Measurements from ENCODE around the gene ADD3.
A peak's percentile ranks its signal among the peaks of the same experiment; 100 is the strongest.

Gene ADD3

DNA sequence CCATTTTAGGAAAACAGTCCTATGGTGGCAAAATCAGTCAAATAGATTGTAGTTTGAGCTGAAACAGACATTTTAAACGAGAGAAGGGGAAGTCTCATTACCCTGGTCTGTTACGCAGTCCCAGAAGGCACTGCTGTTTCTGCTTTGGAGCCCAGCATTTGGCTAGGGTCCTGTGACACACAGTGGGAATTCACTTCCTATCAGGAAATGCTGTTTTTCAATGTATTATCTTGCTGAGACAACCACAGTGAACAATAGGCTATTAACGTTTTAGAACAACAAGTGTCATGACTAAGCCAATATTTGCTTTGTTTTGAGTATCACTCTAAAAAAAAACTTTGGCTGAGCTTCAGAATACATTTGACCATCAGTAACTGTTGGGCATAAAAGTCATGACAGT is 74.1 kb downstream of the ADD3 start (continued):
- TF ChIP-seq, protein P1, sequence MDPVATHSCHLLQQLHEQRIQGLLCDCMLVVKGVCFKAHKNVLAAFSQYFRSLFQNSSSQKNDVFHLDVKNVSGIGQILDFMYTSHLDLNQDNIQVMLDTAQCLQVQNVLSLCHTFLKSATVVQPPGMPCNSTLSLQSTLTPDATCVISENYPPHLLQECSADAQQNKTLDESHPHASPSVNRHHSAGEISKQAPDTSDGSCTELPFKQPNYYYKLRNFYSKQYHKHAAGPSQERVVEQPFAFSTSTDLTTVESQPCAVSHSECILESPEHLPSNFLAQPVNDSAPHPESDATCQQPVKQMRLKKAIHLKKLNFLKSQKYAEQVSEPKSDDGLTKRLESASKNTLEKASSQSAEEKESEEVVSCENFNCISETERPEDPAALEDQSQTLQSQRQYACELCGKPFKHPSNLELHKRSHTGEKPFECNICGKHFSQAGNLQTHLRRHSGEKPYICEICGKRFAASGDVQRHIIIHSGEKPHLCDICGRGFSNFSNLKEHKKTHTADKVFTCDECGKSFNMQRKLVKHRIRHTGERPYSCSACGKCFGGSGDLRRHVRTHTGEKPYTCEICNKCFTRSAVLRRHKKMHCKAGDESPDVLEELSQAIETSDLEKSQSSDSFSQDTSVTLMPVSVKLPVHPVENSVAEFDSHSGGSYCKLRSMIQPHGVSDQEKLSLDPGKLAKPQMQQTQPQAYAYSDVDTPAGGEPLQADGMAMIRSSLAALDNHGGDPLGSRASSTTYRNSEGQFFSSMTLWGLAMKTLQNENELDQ (tag by site-specific recombination; IDR thresholded peaks at IDR 0.05; ENCODE audit: low read depth), result no peak
- TF ChIP-seq ZBTB17 (tag by site-specific recombination; IDR thresholded peaks at IDR 0.05) (no peak), ZNF292 (tag by site-specific recombination; IDR thresholded peaks at IDR 0.05; ENCODE audit: borderline replicate concordance, low read depth) (no peak), ZNF626 (tag by site-specific recombination; IDR thresholded peaks at IDR 0.05) (no peak), ZNF311 (tag by site-specific recombination; IDR thresholded peaks at IDR 0.05; ENCODE audit: borderline replicate concordance) (no peak), ZNF37A (tag by site-specific recombination; IDR thresholded peaks at IDR 0.05) (no peak), ZNF48 (tag by site-specific recombination; IDR thresholded peaks at IDR 0.05) (no peak), ZNF658 (tag by site-specific recombination; IDR thresholded peaks at IDR 0.05) (no peak), ZNF843 (tag by site-specific recombination; IDR thresholded peaks at IDR 0.05) (no peak), ZNF354C (tag by site-specific recombination; IDR thresholded peaks at IDR 0.05; ENCODE audit: borderline replicate concordance, low read depth) (no peak), ZNF621 (tag by site-specific recombination; IDR thresholded peaks at IDR 0.05) (no peak), HOXC10 (CRISPR knock-in tag; IDR thresholded peaks at IDR 0.05) (no peak), FEZF1 (tag by site-specific recombination; IDR thresholded peaks at IDR 0.05) (peak; percentile 52; the same call in 1 of the 2 replicates), ZNF624 (tag by site-specific recombination; IDR thresholded peaks at IDR 0.05) (no peak), KLF1 (tag by site-specific recombination; IDR thresholded peaks at IDR 0.05) (no peak), ZNF571 (tag by site-specific recombination; IDR thresholded peaks at IDR 0.05) (no peak)
- TF ChIP-seq, protein P2, sequence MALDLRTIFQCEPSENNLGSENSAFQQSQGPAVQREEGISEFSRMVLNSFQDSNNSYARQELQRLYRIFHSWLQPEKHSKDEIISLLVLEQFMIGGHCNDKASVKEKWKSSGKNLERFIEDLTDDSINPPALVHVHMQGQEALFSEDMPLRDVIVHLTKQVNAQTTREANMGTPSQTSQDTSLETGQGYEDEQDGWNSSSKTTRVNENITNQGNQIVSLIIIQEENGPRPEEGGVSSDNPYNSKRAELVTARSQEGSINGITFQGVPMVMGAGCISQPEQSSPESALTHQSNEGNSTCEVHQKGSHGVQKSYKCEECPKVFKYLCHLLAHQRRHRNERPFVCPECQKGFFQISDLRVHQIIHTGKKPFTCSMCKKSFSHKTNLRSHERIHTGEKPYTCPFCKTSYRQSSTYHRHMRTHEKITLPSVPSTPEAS (tag by site-specific recombination; IDR thresholded peaks at IDR 0.05), result no peak
- TF ChIP-seq, protein P3, sequence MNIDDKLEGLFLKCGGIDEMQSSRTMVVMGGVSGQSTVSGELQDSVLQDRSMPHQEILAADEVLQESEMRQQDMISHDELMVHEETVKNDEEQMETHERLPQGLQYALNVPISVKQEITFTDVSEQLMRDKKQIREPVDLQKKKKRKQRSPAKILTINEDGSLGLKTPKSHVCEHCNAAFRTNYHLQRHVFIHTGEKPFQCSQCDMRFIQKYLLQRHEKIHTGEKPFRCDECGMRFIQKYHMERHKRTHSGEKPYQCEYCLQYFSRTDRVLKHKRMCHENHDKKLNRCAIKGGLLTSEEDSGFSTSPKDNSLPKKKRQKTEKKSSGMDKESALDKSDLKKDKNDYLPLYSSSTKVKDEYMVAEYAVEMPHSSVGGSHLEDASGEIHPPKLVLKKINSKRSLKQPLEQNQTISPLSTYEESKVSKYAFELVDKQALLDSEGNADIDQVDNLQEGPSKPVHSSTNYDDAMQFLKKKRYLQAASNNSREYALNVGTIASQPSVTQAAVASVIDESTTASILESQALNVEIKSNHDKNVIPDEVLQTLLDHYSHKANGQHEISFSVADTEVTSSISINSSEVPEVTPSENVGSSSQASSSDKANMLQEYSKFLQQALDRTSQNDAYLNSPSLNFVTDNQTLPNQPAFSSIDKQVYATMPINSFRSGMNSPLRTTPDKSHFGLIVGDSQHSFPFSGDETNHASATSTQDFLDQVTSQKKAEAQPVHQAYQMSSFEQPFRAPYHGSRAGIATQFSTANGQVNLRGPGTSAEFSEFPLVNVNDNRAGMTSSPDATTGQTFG (tag by site-specific recombination; IDR thresholded peaks at IDR 0.05; ENCODE audit: borderline replicate concordance), result no peak
- TF ChIP-seq, protein P4, sequence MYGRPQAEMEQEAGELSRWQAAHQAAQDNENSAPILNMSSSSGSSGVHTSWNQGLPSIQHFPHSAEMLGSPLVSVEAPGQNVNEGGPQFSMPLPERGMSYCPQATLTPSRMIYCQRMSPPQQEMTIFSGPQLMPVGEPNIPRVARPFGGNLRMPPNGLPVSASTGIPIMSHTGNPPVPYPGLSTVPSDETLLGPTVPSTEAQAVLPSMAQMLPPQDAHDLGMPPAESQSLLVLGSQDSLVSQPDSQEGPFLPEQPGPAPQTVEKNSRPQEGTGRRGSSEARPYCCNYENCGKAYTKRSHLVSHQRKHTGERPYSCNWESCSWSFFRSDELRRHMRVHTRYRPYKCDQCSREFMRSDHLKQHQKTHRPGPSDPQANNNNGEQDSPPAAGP (tag by site-specific recombination; IDR thresholded peaks at IDR 0.05), result no peak
- TF ChIP-seq, protein P5, sequence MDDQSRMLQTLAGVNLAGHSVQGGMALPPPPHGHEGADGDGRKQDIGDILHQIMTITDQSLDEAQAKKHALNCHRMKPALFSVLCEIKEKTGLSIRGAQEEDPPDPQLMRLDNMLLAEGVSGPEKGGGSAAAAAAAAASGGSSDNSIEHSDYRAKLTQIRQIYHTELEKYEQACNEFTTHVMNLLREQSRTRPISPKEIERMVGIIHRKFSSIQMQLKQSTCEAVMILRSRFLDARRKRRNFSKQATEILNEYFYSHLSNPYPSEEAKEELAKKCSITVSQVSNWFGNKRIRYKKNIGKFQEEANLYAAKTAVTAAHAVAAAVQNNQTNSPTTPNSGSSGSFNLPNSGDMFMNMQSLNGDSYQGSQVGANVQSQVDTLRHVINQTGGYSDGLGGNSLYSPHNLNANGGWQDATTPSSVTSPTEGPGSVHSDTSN (CRISPR knock-in tag; IDR thresholded peaks at IDR 0.05), result no peak
- TF ChIP-seq, protein P6, sequence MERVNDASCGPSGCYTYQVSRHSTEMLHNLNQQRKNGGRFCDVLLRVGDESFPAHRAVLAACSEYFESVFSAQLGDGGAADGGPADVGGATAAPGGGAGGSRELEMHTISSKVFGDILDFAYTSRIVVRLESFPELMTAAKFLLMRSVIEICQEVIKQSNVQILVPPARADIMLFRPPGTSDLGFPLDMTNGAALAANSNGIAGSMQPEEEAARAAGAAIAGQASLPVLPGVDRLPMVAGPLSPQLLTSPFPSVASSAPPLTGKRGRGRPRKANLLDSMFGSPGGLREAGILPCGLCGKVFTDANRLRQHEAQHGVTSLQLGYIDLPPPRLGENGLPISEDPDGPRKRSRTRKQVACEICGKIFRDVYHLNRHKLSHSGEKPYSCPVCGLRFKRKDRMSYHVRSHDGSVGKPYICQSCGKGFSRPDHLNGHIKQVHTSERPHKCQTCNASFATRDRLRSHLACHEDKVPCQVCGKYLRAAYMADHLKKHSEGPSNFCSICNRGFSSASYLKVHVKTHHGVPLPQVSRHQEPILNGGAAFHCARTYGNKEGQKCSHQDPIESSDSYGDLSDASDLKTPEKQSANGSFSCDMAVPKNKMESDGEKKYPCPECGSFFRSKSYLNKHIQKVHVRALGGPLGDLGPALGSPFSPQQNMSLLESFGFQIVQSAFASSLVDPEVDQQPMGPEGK (tag by site-specific recombination; IDR thresholded peaks at IDR 0.05), result no peak
- TF ChIP-seq, protein P7, sequence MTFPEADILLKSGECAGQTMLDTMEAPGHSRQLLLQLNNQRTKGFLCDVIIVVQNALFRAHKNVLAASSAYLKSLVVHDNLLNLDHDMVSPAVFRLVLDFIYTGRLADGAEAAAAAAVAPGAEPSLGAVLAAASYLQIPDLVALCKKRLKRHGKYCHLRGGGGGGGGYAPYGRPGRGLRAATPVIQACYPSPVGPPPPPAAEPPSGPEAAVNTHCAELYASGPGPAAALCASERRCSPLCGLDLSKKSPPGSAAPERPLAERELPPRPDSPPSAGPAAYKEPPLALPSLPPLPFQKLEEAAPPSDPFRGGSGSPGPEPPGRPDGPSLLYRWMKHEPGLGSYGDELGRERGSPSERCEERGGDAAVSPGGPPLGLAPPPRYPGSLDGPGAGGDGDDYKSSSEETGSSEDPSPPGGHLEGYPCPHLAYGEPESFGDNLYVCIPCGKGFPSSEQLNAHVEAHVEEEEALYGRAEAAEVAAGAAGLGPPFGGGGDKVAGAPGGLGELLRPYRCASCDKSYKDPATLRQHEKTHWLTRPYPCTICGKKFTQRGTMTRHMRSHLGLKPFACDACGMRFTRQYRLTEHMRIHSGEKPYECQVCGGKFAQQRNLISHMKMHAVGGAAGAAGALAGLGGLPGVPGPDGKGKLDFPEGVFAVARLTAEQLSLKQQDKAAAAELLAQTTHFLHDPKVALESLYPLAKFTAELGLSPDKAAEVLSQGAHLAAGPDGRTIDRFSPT (tag by site-specific recombination; IDR thresholded peaks at IDR 0.05), result no peak
- TF ChIP-seq, protein P8, sequence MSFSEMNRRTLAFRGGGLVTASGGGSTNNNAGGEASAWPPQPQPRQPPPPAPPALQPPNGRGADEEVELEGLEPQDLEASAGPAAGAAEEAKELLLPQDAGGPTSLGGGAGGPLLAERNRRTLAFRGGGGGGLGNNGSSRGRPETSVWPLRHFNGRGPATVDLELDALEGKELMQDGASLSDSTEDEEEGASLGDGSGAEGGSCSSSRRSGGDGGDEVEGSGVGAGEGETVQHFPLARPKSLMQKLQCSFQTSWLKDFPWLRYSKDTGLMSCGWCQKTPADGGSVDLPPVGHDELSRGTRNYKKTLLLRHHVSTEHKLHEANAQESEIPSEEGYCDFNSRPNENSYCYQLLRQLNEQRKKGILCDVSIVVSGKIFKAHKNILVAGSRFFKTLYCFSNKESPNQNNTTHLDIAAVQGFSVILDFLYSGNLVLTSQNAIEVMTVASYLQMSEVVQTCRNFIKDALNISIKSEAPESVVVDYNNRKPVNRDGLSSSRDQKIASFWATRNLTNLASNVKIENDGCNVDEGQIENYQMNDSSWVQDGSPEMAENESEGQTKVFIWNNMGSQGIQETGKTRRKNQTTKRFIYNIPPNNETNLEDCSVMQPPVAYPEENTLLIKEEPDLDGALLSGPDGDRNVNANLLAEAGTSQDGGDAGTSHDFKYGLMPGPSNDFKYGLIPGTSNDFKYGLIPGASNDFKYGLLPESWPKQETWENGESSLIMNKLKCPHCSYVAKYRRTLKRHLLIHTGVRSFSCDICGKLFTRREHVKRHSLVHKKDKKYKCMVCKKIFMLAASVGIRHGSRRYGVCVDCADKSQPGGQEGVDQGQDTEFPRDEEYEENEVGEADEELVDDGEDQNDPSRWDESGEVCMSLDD (tag by site-specific recombination; IDR thresholded peaks at IDR 0.05), result no peak
- TF ChIP-seq, protein P9, sequence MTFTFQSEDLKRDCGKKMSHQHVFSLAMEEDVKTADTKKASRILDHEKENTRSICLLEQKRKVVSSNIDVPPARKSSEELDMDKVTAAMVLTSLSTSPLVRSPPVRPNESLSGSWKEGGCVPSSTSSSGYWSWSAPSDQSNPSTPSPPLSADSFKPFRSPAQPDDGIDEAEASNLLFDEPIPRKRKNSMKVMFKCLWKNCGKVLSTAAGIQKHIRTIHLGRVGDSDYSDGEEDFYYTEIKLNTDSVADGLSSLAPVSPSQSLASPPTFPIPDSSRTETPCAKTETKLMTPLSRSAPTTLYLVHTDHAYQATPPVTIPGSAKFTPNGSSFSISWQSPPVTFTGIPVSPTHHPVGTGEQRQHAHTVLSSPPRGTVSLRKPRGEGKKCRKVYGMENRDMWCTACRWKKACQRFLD (tag by site-specific recombination; IDR thresholded peaks at IDR 0.05), result no peak

Data from HEK293 (cell line).